ENCODE measurements around the gene ARPC3.
"Not testable (repeated sequence)": the region's sequence is repeated elsewhere in the genome, so short reads cannot be mapped to it uniquely, and the experiment has no call there.

The ARPC3 gene

GRCh38 chr12:110453569-110454296 lies 3.6 kb upstream of the ARPC3 start:
- Histone ChIP-seq H3K27ac (ENCODE audit: low read length) (no peak overlapping the region), H3K4me1 (ENCODE audit: control insufficient read depth in 1 of 2, insufficient read depth in 2 of 2, low read length in 2 of 2) (peaks cover 0 to 9% of the 10 kb centered on the region in 2 donors), H3K36me3 (ENCODE audit: control insufficient read depth in 1 of 2, insufficient read depth in 2 of 2, low read length in 2 of 2) (peaks cover 0 to 15% of the 10 kb centered on the region in 2 donors), H3K9me3 (ENCODE audit: control insufficient read depth in 1 of 2, low read length in 2 of 2) (no peaks in the 10 kb centered on the region), H3K27me3 (ENCODE audit: low read depth, low read length) (no peaks in the 10 kb centered on the region), H3K4me3 (ENCODE audit: low read depth in 1 of 2, low read length in 2 of 2) (no peak overlapping the region)

- H3K4me3 ChIP-seq (ENCODE audit: low read depth in 1 of 2, low read length in 2 of 2), result no peak overlapping the region
- no peaks in the 10 kb centered on the region for H3K9me3 ChIP-seq (ENCODE audit: control insufficient read depth in 1 of 2, low read length in 2 of 2)
- peaks cover 0 to 27% of the 10 kb centered on the region in 2 donors for H3K4me1 ChIP-seq (ENCODE audit: control insufficient read depth in 1 of 2, insufficient read depth in 2 of 2, low read length in 2 of 2)
- H3K27me3 ChIP-seq (ENCODE audit: low read depth, low read length), result no peaks in the 10 kb centered on the region
- H3K36me3 ChIP-seq (ENCODE audit: control insufficient read depth in 1 of 2, insufficient read depth in 2 of 2, low read length in 2 of 2), result peaks cover 0 to 14% of the 10 kb centered on the region in 2 donors
- no peak overlapping the region for H3K27ac ChIP-seq (ENCODE audit: low read length)
Measured at GRCh38 chr12:110451263-110451662, 1.1 kb upstream of the ARPC3 start.

GRCh38 chr12:110444455-110444854 lies 5.7 kb downstream of the ARPC3 start:
- H3K36me3 ChIP-seq (ENCODE audit: control insufficient read depth in 1 of 2, insufficient read depth in 2 of 2, low read length in 2 of 2), result peaks cover 26 to 38% of the 10 kb centered on the region in 2 donors
- peaks cover 0 to 25% of the 10 kb centered on the region in 2 donors for H3K4me1 ChIP-seq (ENCODE audit: control insufficient read depth in 1 of 2, insufficient read depth in 2 of 2, low read length in 2 of 2)
- H3K27me3 ChIP-seq (ENCODE audit: low read depth, low read length), result no peaks in the 10 kb centered on the region
- H3K27ac ChIP-seq (ENCODE audit: low read length), result no peak overlapping the region
- H3K4me3 ChIP-seq (ENCODE audit: low read depth in 1 of 2, low read length in 2 of 2), result no peak overlapping the region
- H3K9me3 ChIP-seq (ENCODE audit: control insufficient read depth in 1 of 2, low read length in 2 of 2), result no peaks in the 10 kb centered on the region

- H3K9me3 ChIP-seq (ENCODE audit: control insufficient read depth in 1 of 2, low read length in 2 of 2), result no peaks in the 10 kb centered on the region
Measured at GRCh38 chr12:110436231-110436630, 13.9 kb downstream of the ARPC3 start.

GRCh38 chr12:110431957-110432587 lies 18.1 kb downstream of the ARPC3 start:
- H3K27me3 ChIP-seq (ENCODE audit: low read depth, low read length), result no peaks in the 10 kb centered on the region
- no peak overlapping the region for H3K27ac ChIP-seq (ENCODE audit: low read length)
- no peak overlapping the region for H3K4me3 ChIP-seq (ENCODE audit: low read depth in 1 of 2, low read length in 2 of 2)
- no peaks in the 10 kb centered on the region for H3K4me1 ChIP-seq (ENCODE audit: control insufficient read depth in 1 of 2, insufficient read depth in 2 of 2, low read length in 2 of 2)
- no peaks in the 10 kb centered on the region for H3K9me3 ChIP-seq (ENCODE audit: control insufficient read depth in 1 of 2, low read length in 2 of 2)
- peaks cover 13 to 17% of the 10 kb centered on the region in 2 donors for H3K36me3 ChIP-seq (ENCODE audit: control insufficient read depth in 1 of 2, insufficient read depth in 2 of 2, low read length in 2 of 2)

More at GRCh38 chr12:110436231-110436630, 13.9 kb downstream of the ARPC3 start:
- no peak overlapping the region for H3K4me3 ChIP-seq (ENCODE audit: low read depth in 1 of 2, low read length in 2 of 2)
- H3K27me3 ChIP-seq (ENCODE audit: low read depth, low read length), result no peaks in the 10 kb centered on the region
- no peaks in the 10 kb centered on the region for H3K4me1 ChIP-seq (ENCODE audit: control insufficient read depth in 1 of 2, insufficient read depth in 2 of 2, low read length in 2 of 2)
- peaks cover 25 to 37% of the 10 kb centered on the region in 2 donors for H3K36me3 ChIP-seq (ENCODE audit: control insufficient read depth in 1 of 2, insufficient read depth in 2 of 2, low read length in 2 of 2)
- H3K27ac ChIP-seq (ENCODE audit: low read length), result no peak overlapping the region

- H3K36me3 ChIP-seq (ENCODE audit: control insufficient read depth in 1 of 2, insufficient read depth in 2 of 2, low read length in 2 of 2); H3K4me1 ChIP-seq (ENCODE audit: control insufficient read depth in 1 of 2, insufficient read depth in 2 of 2, low read length in 2 of 2); H3K27ac ChIP-seq (ENCODE audit: low read length); H3K27me3 ChIP-seq (ENCODE audit: low read depth, low read length); H3K9me3 ChIP-seq (ENCODE audit: control insufficient read depth in 1 of 2, low read length in 2 of 2); H3K4me3 ChIP-seq (ENCODE audit: low read depth in 1 of 2, low read length in 2 of 2): not testable (repeated sequence)
Measured at GRCh38 chr12:110429676-110430075, 20.5 kb downstream of the ARPC3 start.

- peaks cover 0 to 5% of the 10 kb centered on the region in 2 donors for H3K4me1 ChIP-seq (ENCODE audit: control insufficient read depth in 1 of 2, insufficient read depth in 2 of 2, low read length in 2 of 2)
- H3K27ac ChIP-seq (ENCODE audit: low read length), result no peak overlapping the region
- H3K27me3 ChIP-seq (ENCODE audit: low read depth, low read length), result no peaks in the 10 kb centered on the region
- no peak overlapping the region for H3K4me3 ChIP-seq (ENCODE audit: low read depth in 1 of 2, low read length in 2 of 2)
- H3K36me3 ChIP-seq (ENCODE audit: control insufficient read depth in 1 of 2, insufficient read depth in 2 of 2, low read length in 2 of 2), result no peaks in the 10 kb centered on the region
- no peaks in the 10 kb centered on the region for H3K9me3 ChIP-seq (ENCODE audit: control insufficient read depth in 1 of 2, low read length in 2 of 2)
Measured at GRCh38 chr12:110426406-110426805, 23.7 kb downstream of the ARPC3 start.

- Histone ChIP-seq H3K4me3 (ENCODE audit: low read depth in 1 of 2, low read length in 2 of 2) (no peak overlapping the region), H3K27ac (ENCODE audit: low read length) (no peak overlapping the region), H3K36me3 (ENCODE audit: control insufficient read depth in 1 of 2, insufficient read depth in 2 of 2, low read length in 2 of 2) (no peaks in the 10 kb centered on the region), H3K4me1 (ENCODE audit: control insufficient read depth in 1 of 2, insufficient read depth in 2 of 2, low read length in 2 of 2) (peaks cover 0 to 10% of the 10 kb centered on the region in 2 donors), H3K27me3 (ENCODE audit: low read depth, low read length) (no peaks in the 10 kb centered on the region), H3K9me3 (ENCODE audit: control insufficient read depth in 1 of 2, low read length in 2 of 2) (no peaks in the 10 kb centered on the region)
Measured at GRCh38 chr12:110424237-110424636, 25.9 kb downstream of the ARPC3 start.

GRCh38 chr12:110421701-110422100 lies 28.4 kb downstream of the ARPC3 start:
- no peaks in the 10 kb centered on the region for H3K27me3 ChIP-seq (ENCODE audit: low read depth, low read length)
- no peak overlapping the region for H3K4me3 ChIP-seq (ENCODE audit: low read depth in 1 of 2, low read length in 2 of 2)
- peaks cover 0 to 10% of the 10 kb centered on the region in 2 donors for H3K4me1 ChIP-seq (ENCODE audit: control insufficient read depth in 1 of 2, insufficient read depth in 2 of 2, low read length in 2 of 2)
- no peaks in the 10 kb centered on the region for H3K36me3 ChIP-seq (ENCODE audit: control insufficient read depth in 1 of 2, insufficient read depth in 2 of 2, low read length in 2 of 2)
- no peaks in the 10 kb centered on the region for H3K9me3 ChIP-seq (ENCODE audit: control insufficient read depth in 1 of 2, low read length in 2 of 2)
- H3K27ac ChIP-seq (ENCODE audit: low read length), result no peak overlapping the region

- H3K36me3 ChIP-seq (ENCODE audit: control insufficient read depth in 1 of 2, insufficient read depth in 2 of 2, low read length in 2 of 2), result no peaks in the 10 kb centered on the region
- peaks cover 0 to 10% of the 10 kb centered on the region in 2 donors for H3K4me1 ChIP-seq (ENCODE audit: control insufficient read depth in 1 of 2, insufficient read depth in 2 of 2, low read length in 2 of 2)
- H3K4me3 ChIP-seq (ENCODE audit: low read depth in 1 of 2, low read length in 2 of 2), result no peak overlapping the region
- no peak overlapping the region for H3K27ac ChIP-seq (ENCODE audit: low read length)
- H3K27me3 ChIP-seq (ENCODE audit: low read depth, low read length), result no peaks in the 10 kb centered on the region
- H3K9me3 ChIP-seq (ENCODE audit: control insufficient read depth in 1 of 2, low read length in 2 of 2), result no peaks in the 10 kb centered on the region
Measured at GRCh38 chr12:110421159-110421661, 28.9 kb downstream of the ARPC3 start.

GRCh38 chr12:110420644-110421043 lies 29.5 kb downstream of the ARPC3 start:
- not testable (repeated sequence) for H3K4me1 ChIP-seq (ENCODE audit: control insufficient read depth in 1 of 2, insufficient read depth in 2 of 2, low read length in 2 of 2); H3K4me3 ChIP-seq (ENCODE audit: low read depth in 1 of 2, low read length in 2 of 2); H3K9me3 ChIP-seq (ENCODE audit: control insufficient read depth in 1 of 2, low read length in 2 of 2); H3K27ac ChIP-seq (ENCODE audit: low read length); H3K27me3 ChIP-seq (ENCODE audit: low read depth, low read length); H3K36me3 ChIP-seq (ENCODE audit: control insufficient read depth in 1 of 2, insufficient read depth in 2 of 2, low read length in 2 of 2)

Data from muscle layer of duodenum (tissue), 2 donors.